GM12801 (cell line): ENCODE results near the gene TMEM258.

ENCODE experiments used
- CTCF ChIP-seq: IDR thresholded peaks from one replicate; pipeline ENCODE4 v1.5.1; 2011; ENCODE audit warnings: control low read depth; ENCODE audit not compliant: insufficient read length; ENCODE audit errors: extremely low read depth

The TMEM258 gene

GRCh38 chr11:61744609-61745156 is 47.7 kb downstream of the TMEM258 start:
- TF ChIP-seq CTCF: no peak

GRCh38 chr11:61744181-61744580 is 48.2 kb downstream of the TMEM258 start:
- TF ChIP-seq CTCF: no peak

- no peak for TF ChIP-seq CTCF
Measured at GRCh38 chr11:61743486-61744095, 48.8 kb downstream of the TMEM258 start.

- TF ChIP-seq CTCF: no peak
Measured at GRCh38 chr11:61742391-61742790, 50.0 kb downstream of the TMEM258 start.

GRCh38 chr11:61739966-61740365 is 52.4 kb downstream of the TMEM258 start:
- no peak for TF ChIP-seq CTCF

- TF ChIP-seq CTCF: no peak
Measured at GRCh38 chr11:61739413-61739812, 53.0 kb downstream of the TMEM258 start.
